Hematopoietic multipotent progenitor cell treated with erythropoietin and hydrocortisone succinate and interleukin-3 and kit ligand, for 15 days (in vitro differentiated cells): Measurements from ENCODE around the gene CREG2.
"Not testable (repeated sequence)": the region's sequence is repeated elsewhere in the genome, so short reads cannot be mapped to it uniquely, and the experiment has no call there.

Experiments
- DNase-seq: peaks from one replicate; pipeline ENCODE4 v3.0.0-alpha.2; 2015; ENCODE audit warnings: low spot score

The CREG2 gene

DNA sequence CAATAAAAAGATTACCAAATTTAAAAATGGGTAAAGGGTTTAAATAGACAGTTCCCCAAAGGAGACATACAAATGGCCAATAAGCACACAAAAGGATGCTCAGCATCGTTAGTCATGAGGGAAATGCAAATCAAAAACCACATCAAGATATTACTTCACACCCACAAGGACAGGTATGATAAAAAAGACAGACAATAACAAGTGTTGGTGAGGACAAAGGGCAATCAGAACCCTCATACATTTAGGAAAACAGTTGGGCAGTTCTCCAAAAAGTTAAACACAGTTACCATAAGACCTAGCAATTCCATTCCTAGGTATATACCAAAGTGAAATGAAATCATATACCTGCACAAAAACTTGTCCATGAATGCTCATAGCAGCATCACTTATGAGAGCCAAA is 14.5 kb downstream of the CREG2 start:
- DNase-seq: no peak

DNA sequence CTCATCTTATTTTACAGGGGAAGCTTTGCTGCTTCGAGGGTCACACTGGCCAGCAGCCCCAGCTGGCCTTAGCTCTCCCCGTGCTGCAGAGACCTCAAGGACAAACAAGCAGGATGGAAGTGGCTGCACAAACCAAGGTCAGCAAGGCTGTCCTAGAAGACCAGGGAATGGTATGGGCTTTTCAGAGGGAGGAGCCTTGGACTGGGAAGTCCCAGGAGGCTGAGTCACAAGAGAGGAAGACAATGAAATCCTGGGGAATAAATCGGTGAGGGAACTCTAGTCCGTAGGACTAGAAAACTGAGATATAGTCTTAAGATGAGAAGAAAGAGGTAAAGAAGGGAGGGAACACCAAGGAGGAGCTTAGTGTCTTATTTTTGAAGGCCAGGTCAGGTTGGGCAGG is 15.7 kb downstream of the CREG2 start:
- no peak for DNase-seq

DNA sequence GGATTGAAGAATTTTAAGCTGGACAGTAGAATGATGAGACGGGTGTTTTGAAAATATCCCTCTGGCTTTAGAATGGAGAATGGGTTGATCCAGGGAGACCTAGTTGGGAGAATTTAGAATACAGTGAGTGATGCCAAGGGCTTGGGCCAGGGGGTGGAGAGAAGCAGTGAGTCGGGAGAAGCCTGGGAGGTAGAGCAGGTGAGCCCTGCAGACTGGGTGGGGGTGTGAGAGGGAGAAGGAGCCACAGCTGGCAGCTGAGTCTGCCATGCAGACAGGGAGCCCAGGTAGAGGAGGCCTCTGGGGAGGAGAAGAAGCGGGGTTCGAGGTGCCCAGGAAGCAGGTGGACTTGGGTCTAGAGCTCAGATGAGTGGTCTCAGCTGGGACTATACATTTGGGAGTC is 18.2 kb downstream of the CREG2 start:
- no peak for DNase-seq

DNA sequence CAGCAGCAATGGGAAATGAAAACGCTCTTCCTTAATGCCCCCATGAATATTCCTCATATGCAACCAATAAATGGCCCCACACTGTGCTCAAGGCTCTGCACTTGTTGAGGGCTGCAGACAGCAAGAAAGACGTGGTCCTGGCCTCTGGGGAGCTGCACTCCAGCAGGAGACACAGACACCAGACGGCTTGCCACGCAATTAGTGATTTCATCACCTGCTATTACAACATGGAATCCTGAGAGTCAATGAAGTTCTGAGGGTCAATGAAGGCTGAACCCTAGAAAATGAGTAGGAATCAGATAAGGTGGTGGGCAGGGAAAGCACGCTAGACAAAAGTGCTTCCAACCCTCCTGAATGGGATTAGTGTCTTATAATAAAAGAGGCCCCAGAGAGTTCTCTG is 18.9 kb downstream of the CREG2 start:
- DNase-seq: no peak

DNA sequence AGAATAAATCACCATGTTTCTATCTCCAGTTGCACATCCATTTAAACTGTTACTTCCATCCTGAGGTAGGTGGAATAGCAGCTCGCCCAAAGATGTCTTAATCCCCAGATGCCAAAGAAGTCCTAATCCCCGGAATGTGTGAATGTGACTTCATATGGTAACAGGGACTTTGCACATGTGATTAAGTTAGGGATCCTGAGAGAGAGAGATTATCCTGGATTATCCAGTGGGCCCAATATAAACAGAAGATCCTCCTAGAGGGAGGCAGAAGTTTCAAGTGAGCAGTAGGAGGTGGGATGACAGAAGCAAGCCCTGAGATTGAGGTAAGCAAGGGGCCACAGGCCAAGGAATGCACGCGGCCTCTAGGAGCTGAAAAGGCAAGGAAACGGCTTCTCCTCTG is 19.8 kb downstream of the CREG2 start:
- no peak for DNase-seq

DNA sequence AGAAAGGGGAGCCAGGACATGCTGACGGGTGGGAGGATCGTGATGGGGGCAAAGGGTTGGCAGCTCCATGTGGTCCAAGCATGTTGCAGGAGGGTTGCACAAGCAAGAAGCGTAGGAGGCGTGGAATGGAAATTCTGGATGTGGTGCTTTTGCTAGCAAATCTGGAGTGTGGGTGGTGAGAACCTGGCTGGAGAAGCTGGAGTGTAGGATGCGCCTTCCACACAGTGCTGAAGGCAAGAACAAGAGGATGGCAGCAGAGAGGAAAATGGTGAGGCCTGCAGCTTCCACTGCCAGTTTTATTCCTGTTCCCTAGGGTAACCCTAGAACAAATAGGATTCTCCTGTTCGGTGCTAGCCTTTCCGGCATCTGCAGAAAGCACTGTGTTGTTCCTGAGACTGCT is 22.4 kb downstream of the CREG2 start:
- DNase-seq: no peak

DNA sequence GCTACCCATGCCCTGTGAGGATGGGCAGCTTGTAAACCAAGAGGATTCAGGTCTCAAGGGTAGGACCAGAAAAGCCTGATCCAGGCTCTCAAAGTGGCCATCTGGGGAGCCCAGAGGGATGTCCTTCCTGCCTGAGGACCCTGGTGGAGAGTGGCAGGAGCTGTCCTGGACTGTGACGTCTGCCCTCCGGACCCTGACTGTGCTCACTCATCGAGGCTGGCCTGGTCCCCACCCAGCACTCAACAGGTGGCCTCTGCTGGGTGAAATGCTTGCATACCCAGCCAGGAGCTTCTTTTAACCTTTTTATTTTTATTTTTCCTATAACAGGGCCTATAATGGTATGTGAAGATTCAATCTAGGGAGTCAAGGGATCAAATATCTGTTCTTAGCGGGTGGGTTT is 24.5 kb downstream of the CREG2 start:
- no peak for DNase-seq

DNA sequence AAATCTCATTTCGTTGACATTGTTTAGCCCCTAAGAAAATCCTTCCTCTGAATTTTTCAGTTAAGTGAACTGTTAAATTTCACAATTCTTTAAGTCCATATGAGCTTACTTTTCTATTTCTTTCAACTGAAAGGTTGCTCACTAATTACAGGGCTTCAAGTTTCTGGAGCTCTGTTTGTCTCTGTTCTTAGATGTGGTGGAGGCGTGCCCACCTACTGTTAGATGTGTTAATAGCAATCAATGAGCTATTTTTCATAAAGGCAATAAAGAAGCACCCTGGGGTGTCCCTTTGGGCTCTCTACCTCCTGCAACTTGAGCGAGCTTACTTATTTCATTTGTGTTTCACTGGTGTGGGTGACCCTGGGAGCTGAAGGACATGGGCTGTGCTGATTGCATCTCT is 25.0 kb downstream of the CREG2 start:
- DNase-seq: no peak

DNA sequence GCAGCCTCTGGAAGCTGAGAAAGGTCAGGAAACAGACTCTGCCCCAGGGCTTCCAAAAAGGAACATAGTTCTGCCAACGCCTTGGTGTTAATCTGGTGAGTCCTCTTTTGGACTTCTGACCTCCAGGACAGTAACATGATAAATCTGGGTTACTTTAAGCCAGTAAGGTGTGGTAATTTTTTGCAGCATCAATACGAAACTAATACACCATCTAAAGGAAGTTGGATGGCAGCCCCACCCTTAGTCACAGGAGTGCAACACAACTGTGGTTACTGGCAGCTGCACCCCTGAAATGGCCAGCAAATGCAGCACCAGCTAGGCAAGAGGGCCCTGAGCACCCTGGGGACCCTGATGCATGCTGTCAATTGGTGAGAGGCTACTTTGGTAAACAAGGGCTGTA is 25.8 kb downstream of the CREG2 start:
- no peak for DNase-seq

DNA sequence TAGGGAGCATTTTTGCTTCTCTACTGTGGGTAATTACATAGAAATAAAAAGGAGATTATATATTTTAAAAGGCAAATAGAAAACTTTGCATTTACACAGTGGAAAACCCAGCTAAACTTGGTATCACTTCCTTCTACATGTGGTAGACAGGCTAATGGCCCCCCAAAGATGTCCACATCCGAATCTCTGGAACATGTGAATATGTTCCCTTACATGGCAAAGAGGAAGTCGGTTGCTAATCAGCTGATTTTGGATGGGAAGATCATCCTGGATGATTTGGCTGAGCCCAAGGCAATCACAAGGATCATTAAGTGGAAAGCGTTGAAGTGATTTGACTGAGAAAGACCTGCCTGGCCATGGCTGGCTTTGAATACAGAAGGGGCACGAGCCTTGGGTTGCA is 26.2 kb downstream of the CREG2 start:
- DNase-seq: no peak

DNA sequence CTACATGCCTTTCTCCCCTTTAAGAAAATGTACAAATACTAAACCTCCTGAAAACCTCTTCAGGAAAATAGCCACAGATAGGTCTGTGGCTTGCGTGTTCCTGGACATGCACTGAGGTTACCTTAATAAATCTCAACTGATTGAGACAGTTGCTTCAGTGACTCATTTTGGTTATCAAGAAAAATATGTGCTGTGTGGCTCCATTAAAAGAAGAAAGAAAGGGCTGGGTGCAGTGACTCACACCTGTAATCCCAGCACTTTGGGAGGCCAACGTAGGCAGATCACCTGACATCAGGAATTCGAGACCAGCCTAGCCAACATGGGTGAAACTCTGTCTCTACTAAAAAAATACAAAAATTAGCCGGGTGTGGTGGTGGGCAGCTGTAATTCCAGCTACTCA is 27.1 kb downstream of the CREG2 start:
- no peak for DNase-seq

DNA sequence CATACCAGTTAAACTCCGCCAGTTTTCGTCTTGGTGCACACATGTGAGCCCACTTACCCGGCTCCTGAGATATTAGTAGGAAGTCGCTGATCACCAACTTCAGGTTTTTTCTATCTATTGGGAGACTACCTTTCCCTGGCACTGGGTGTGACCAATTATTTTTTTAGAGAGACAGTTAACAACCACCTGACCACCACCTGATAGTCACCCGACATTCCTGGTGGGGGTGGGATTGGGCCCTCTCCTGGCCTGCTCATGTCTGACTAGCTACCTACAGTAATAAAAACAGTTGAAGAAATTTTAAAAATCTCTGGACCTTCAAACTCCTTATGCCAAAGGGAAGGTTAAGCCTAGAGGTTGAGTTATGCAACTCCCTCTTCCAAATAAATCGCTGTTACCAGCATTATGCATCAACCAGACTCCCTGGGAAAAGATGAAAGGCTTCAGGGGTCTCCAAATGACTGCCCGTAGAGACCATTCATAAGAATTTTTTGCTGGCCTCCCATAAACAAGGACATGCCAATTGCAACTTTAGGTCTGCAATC is 27.8 kb downstream of the CREG2 start:
- DNase-seq: no peak

DNA sequence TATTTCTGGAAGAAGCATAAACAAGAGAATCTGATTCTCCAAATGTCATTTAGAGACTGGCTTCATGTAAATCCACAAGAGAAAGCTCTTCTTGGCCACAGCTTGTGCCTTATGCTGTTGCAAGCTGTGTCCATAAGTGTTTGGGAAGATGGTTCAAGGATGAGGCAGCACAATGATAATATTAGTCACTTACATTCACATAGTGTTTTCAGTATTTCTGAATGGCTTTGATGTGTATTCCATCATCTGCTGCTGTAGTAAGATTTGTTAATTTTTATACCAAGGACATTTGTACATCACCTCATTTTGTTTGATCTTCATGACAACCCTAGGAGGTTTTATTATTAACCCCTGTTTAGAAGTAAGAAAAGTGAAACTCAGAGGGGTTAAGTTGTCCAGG is 29.9 kb downstream of the CREG2 start:
- DNase-seq: no peak

DNA sequence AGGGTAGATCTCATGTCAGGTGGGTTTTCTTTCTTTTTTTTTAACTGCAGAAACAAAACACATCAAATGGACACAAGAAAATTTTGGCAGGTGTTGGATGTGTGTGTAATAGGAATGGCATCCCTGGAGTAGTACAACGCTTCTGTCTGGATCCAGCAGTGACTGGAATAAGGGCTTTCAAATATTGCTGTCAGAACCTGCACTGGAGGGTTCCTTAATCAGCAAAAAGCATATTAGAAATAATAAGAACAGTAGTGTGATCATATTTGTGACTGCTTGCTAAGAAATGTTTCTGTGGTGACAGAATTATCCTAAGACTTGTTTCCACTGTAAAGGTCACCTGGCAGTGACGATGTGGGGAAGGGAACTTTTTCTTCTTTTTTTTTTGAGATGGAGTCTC is 30.8 kb downstream of the CREG2 start:
- no peak for DNase-seq

DNA sequence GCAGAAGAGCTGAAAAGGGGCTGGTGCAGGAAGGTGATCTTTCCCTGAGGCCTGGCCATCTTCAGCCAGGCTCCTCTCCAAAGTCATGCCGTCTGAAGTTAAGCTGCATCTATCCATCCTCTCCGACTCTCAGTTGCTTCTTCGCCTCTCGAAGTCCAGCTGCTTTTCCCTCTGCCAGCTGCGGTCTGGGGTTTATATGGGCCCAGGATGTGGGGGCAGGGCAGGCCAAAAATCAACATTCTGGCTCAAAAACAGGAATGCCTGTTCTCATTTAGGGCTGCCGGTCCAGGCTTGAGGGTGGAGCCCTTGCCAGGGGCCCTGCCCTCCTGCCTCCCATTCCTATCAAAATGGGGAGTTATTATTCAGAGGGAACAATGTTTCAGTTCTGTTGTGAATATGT is 31.2 kb downstream of the CREG2 start:
- DNase-seq: no peak

DNA sequence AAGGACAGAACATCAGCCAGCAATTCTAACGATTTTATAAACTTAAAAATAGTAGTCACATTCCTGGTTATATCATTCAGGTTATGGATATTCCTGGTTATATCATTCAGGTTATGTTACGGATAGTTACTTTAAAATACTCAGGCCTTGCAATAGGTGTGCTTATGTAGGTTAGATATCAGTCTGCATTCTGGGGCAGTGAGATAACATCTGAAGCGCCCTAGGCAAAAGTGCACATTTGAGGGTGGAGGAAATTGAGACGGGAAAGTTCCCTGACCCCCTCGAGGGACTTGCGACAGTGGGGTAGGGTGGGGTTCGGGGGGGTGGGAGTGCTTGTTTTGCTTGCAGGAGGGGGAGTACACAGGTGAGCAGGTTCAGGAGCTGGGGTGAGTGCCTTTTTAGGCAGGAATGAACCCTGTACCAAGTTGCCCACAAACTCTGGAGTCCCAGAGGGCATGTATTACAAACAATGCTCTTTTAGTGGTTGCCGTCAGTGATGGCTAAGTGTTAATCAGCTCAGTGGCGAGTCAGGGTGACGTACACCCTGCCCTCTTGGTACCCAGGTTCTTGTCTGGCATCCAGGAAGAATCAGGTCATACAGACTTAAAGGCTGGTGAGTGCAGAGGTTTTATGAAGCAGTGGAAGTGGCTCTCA is 31.8 kb downstream of the CREG2 start:
- DNase-seq: no peak

DNA sequence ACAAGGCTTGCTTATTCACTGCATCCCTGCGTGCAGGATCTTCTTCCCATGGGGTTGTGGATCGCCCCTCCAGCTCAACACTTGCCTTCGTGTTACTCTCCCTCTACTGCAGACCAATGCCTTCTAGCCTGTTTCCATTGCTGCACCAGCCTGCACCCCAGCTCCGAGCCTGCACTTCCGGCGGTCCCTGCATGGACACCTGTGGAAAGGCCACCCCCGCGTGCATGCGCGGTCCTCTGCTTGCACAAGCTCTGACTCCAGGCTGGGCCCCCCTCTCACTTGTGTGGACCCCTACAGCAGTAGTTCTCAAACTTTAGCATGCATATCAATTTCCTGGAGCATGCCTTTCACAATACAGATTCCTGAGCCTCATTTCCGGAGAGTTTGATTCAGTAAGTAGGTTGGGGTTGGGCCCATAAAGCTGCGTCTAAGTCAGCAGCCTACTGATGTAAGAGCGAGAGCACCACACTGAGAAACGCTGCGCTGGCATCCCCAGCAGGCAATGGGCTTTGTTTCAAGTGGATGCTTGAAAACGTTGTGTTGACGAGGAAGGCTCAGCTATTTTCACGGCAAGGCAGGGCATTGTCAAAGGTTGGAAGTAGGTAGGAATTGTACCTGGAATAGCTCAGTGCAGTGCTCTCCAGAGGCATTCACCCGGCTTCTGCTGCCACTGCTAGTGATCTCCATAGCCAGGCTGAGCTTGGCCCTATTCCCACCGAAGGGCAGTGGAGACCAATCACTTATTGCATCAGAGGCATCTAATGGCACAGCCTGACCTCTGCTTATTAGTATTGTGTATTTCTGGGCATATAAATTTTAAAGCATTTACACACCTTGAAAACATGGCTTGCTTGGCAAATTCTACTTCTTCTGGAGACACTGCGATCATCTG is 32.6 kb downstream of the CREG2 start:
- no peak for DNase-seq

DNA sequence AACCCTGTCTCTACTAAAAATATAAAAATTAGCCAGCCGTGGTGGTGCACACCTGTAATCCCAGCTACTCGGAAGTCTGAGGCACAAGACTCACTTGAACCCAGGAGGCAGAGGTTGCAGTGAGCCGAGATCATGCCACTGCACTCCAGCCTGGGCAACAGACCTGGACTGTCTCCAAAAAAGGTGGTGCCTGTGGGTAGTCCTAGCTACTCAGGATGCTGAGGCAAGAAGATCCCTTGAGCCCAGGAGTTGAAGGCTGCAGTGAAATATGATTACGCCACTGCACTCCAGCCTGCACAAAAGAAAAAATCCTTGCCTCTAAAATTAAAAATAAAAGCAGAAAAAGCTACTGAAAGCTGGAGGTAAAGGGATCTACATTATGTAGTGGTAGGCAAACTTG is 34.7 kb downstream of the CREG2 start:
- not testable (repeated sequence) for DNase-seq

DNA sequence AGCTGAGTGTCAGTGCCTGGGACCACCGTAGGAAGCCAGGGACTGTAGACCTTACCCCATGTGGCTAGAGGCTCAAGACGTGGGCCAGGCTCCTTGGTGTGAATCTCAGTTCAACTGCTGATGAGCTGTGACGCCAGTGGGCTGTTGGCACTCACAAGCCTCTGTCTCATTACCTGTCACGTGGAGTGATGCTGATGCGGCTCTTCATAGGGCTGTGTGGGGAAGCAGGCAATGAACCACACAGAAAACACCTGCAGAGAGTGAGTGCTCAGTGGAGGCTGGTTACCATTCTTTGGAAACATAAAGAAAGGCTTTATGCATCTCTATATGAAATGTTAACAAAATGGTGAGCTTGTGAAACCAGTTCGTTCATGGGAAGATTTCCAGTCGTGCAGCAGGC is 36.1 kb downstream of the CREG2 start:
- no peak for DNase-seq

DNA sequence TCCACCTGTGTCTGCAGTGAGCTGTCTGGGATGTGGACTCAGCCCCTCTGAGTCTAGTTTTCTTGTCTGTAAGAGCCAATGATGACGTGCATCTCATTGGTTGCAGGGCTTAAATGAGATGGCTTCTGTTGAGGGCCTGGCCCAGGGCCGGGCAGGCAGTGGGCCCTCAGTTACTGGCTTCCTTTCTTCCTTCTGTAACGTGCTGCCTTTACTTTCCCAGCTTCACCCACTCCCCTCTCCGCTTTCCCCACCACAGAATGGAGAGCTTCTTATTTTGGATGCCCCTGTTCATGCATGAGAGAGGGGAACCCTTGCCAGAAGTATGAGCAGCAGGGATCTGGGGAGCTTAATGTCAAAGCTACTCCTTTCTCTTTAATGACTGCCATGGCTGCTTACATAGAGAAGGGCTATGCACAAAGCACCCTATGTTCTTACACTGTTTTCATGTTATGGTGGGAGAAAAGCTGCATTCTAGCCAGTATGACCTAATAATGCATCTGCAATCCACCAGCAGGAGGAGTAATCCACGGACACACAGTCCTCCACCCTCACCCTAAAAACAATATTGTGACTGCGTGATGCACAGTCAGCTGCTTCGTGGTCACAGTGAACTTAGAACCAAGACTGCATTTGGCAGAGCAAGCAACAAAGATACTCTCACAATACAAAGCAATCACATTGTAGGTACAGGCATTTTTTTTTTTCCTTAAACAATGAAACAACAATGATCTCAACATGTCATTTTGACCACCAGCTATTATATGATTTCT is 37.2 kb downstream of the CREG2 start:
- DNase-seq: no peak

DNA sequence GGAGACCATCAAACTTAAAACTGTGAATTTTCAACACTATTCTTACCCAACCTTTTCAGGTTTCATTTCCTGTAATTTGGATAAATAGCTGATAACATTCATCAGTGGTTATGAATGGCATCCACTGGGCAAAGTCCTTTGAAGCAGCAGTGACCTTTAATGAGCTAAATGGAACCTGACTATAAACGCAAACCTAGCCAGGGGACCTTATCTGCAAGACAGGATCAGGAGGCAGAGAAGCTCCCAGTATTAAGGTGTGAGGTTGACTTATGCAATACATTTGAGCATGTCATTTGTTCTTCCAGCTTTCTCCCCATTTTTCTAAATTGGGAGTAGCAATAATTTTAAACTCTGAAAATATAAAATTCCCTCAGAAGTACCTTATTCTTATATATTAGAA is 38.4 kb downstream of the CREG2 start:
- DNase-seq: no peak

DNA sequence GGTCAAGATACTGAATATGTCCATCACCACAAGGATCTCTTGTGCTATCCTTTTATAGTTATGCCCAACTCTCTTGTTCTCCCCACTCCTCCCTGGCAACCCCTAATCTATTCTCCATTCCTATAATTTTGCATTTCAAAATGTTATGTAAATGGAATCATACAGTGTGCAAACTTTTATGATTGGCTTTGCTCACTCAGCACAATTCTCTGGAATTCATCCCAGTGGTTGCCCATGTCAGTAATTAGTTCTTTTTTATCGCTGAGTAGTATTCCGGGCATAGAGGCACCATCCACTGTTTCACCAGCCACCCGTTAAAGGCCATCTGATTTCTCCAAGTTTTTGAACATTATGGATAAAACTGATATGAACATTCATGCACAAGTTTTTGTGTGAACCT is 40.4 kb downstream of the CREG2 start:
- no peak for DNase-seq

DNA sequence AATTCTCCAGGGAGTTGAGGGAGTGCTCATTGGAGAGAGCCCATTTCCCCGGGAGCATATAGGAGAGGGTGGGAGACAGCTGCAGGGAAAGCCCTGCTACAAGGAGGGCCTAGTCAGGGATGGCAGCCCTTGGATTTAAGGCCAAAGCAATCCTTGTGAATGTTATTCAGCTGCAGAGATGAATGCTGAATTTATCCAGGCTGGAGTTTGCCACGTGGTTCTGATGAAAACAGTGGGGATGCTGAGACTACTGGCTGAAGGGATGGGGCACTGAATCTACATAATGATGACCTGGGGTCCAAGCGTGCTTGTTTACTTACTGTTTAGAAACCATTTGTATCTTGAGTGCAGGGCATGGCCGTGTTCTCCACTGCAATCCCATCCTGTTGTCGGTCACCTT is 43.2 kb downstream of the CREG2 start:
- DNase-seq: no peak
